Parathyroid adenoma (tissue), 2 donors: ENCODE data around the gene CNGA2.

Experiments
- H2AFZ ChIP-seq: fragments of 300-600 bp; sonication (generic); one replicate; pipeline ENCODE4 v1.7.0; 2017; ENCODE audit warnings: antibody characterized with exemption, mild to moderate bottlenecking
- H3K27ac ChIP-seq: fragments of 300-600 bp; sonication (generic); one replicate; pipeline ENCODE4 v1.7.0; 2017
- H3K27me3 ChIP-seq: fragments of 300-600 bp; sonication (generic); one replicate; pipeline ENCODE4 v1.7.0; 2017; ENCODE audit warnings: low read length; ENCODE audit not compliant: control insufficient read depth, insufficient read depth
- H3K36me3 ChIP-seq: fragments of 300-600 bp; sonication (generic); one replicate; pipeline ENCODE4 v1.7.0; 2017; ENCODE audit warnings: low read length; ENCODE audit not compliant: control insufficient read depth, insufficient read depth
- H3K4me1 ChIP-seq: fragments of 300-600 bp; sonication (generic); one replicate; pipeline ENCODE4 v1.7.0; 2017; ENCODE audit warnings: control low read depth
- H3K4me2 ChIP-seq: fragments of 300-600 bp; sonication (generic); one replicate; pipeline ENCODE4 v1.7.0; 2017; ENCODE audit warnings: low read length
- H3K4me3 ChIP-seq: fragments of 300-600 bp; sonication (generic); one replicate; pipeline ENCODE4 v1.7.0; 2017; ENCODE audit warnings: low read depth, low read length
- H3K79me2 ChIP-seq: fragments of 300-600 bp; sonication (generic); one replicate; pipeline ENCODE4 v1.7.0; 2017; ENCODE audit warnings: control low read depth
- H3K9ac ChIP-seq: fragments of 300-600 bp; sonication (generic); one replicate; pipeline ENCODE4 v1.7.0; 2017; ENCODE audit warnings: mild to moderate bottlenecking
- H3K9me3 ChIP-seq: fragments of 300-600 bp; sonication (generic); one replicate; pipeline ENCODE4 v1.7.0; 2017; ENCODE audit warnings: low read length; ENCODE audit not compliant: control insufficient read depth
- CTCF ChIP-seq: fragments of 300-600 bp; sonication (generic); IDR thresholded peaks from one replicate; pipeline ENCODE4 v1.7.0; 2017; ENCODE audit warnings: antibody characterized with exemption, mild to moderate bottlenecking
- donor health status: primary hyperparathyroidism.

The CNGA2 gene

GRCh38 chrX:151789179-151789800 is 54.7 kb downstream of the CNGA2 start:
- Histone ChIP-seq H3K36me3 (no peaks in the 10 kb centered on the region), H3K9me3 (no peaks in the 10 kb centered on the region), H3K79me2 (no peaks in the 10 kb centered on the region), H3K4me2 (no peak overlapping the region), H3K9ac (no peak overlapping the region), H3K27me3 (no peaks in the 10 kb centered on the region), H3K4me3 (no peak overlapping the region), H3K4me1 (no peaks in the 10 kb centered on the region), H2AFZ (no peak overlapping the region), H3K27ac (no peak overlapping the region)
- TF ChIP-seq CTCF = no peak

GRCh38 chrX:151790481-151791160 is 56.1 kb downstream of the CNGA2 start:
- no peak for TF ChIP-seq CTCF
- no peaks in the 10 kb centered on the region for H3K4me1 ChIP-seq
- no peaks in the 10 kb centered on the region for H3K36me3 ChIP-seq
- no peaks in the 10 kb centered on the region for H3K9me3 ChIP-seq
- no peaks in the 10 kb centered on the region for H3K27me3 ChIP-seq
- no peaks in the 10 kb centered on the region for H3K79me2 ChIP-seq
- H2AFZ ChIP-seq = no peak overlapping the region
- H3K27ac ChIP-seq = no peak overlapping the region
- H3K4me2 ChIP-seq = no peak overlapping the region
- H3K9ac ChIP-seq = no peak overlapping the region
- no peak overlapping the region for H3K4me3 ChIP-seq

- Histone ChIP-seq H3K4me2 (no peak overlapping the region), H3K36me3 (no peaks in the 10 kb centered on the region), H3K4me3 (no peak overlapping the region), H3K4me1 (no peaks in the 10 kb centered on the region), H2AFZ (no peak overlapping the region), H3K9me3 (no peaks in the 10 kb centered on the region), H3K79me2 (no peaks in the 10 kb centered on the region), H3K9ac (no peak overlapping the region), H3K27ac (no peak overlapping the region), H3K27me3 (no peaks in the 10 kb centered on the region)
- TF ChIP-seq CTCF = no peak
These were observed 57.4 kb downstream of the CNGA2 start for GRCh38 chrX:151791961-151792360.

GRCh38 chrX:151792505-151792904 is 58.0 kb downstream of the CNGA2 start:
- TF ChIP-seq CTCF = no peak
- H3K27me3 ChIP-seq = no peaks in the 10 kb centered on the region
- H3K9me3 ChIP-seq = no peaks in the 10 kb centered on the region
- no peak overlapping the region for H3K9ac ChIP-seq
- H2AFZ ChIP-seq = no peak overlapping the region
- no peaks in the 10 kb centered on the region for H3K79me2 ChIP-seq
- no peak overlapping the region for H3K27ac ChIP-seq
- H3K4me1 ChIP-seq = no peaks in the 10 kb centered on the region
- H3K36me3 ChIP-seq = no peaks in the 10 kb centered on the region
- no peak overlapping the region for H3K4me3 ChIP-seq
- no peak overlapping the region for H3K4me2 ChIP-seq

GRCh38 chrX:151793886-151794285 is 59.3 kb downstream of the CNGA2 start:
- Histone ChIP-seq H3K9me3 (no peaks in the 10 kb centered on the region), H3K4me1 (no peaks in the 10 kb centered on the region), H2AFZ (no peak overlapping the region), H3K4me3 (no peak overlapping the region), H3K4me2 (no peak overlapping the region), H3K27me3 (no peaks in the 10 kb centered on the region), H3K9ac (no peak overlapping the region), H3K27ac (no peak overlapping the region), H3K36me3 (no peaks in the 10 kb centered on the region), H3K79me2 (no peaks in the 10 kb centered on the region)
- no peak for TF ChIP-seq CTCF
